Muscle of arm (tissue), 14 donors: ENCODE results near the gene CAMK1. TPM values are rescaled to one million over a fixed set of nuclear protein-coding genes. Genes with fewer than 3 reads are reported as not detected.

ENCODE experiments used
- DNase-seq: peaks from one replicate; pipeline ENCODE4 v3.0.0-alpha.2; 2013
- long read RNA-seq, 11 donors: transcript quantifications; one replicate each; lab custom pipeline, GENCODE V29; 2026
- polyA plus RNA-seq, 12 donors: library from polyadenylated mRNA; unstranded; fragments of 120-200 nt; gene quantifications; one replicate each; pipeline ENCODE4 v1.2.1, GENCODE V29; 2013; ENCODE audit not compliant: insufficient read length in 12 of 12

Gene CAMK1
- 10 to 100 TPM in 10 of 12 donors, 1 to 10 TPM in 1, not detected in 1; 9.3 to 20.0 (median 12.7) TPM for polyA plus RNA-seq
- long read RNA-seq, donor 1, transcript CAMK1-201 (12 exons, 1,488 nt): major isoform, 5 of 30 reads
- long read RNA-seq, donor 1, partial matches to known transcripts: 17 of 30 reads
- long read RNA-seq, donor 1, other reads (novel, unspliced or antisense): 7 of 30 reads
- long read RNA-seq, donor 2, partial matches to known transcripts: 0 of 4 reads
- long read RNA-seq, donor 2, other reads (novel, unspliced or antisense): 0 of 4 reads
- long read RNA-seq, donor 3: 0 reads
- long read RNA-seq, donor 4: 0 reads
- long read RNA-seq, donor 5, transcript CAMK1-201 (12 exons, 1,488 nt): major isoform, 5 of 32 reads
- long read RNA-seq, donor 5, partial matches to known transcripts: 15 of 32 reads
- long read RNA-seq, donor 5, other reads (novel, unspliced or antisense): 10 of 32 reads
- long read RNA-seq, donor 6: 0 reads
- long read RNA-seq, donor 7, partial matches to known transcripts: 0 of 2 reads
- long read RNA-seq, donor 7, other reads (novel, unspliced or antisense): 0 of 2 reads
- long read RNA-seq, donor 8, transcript CAMK1-201 (12 exons, 1,488 nt): major isoform, 5 of 11 reads
- long read RNA-seq, donor 8, partial matches to known transcripts: 0 of 11 reads
- long read RNA-seq, donor 8, other reads (novel, unspliced or antisense): 5 of 11 reads
- long read RNA-seq, donor 9, partial matches to known transcripts: 0 of 1 reads
- long read RNA-seq, donor 9, other reads (novel, unspliced or antisense): 0 of 1 reads
- long read RNA-seq, donor 10, partial matches to known transcripts: 0 of 1 reads
- long read RNA-seq, donor 10, other reads (novel, unspliced or antisense): 0 of 1 reads
- long read RNA-seq, donor 11, partial matches to known transcripts: 0 of 7 reads
- long read RNA-seq, donor 11, other reads (novel, unspliced or antisense): 0 of 7 reads

DNA sequence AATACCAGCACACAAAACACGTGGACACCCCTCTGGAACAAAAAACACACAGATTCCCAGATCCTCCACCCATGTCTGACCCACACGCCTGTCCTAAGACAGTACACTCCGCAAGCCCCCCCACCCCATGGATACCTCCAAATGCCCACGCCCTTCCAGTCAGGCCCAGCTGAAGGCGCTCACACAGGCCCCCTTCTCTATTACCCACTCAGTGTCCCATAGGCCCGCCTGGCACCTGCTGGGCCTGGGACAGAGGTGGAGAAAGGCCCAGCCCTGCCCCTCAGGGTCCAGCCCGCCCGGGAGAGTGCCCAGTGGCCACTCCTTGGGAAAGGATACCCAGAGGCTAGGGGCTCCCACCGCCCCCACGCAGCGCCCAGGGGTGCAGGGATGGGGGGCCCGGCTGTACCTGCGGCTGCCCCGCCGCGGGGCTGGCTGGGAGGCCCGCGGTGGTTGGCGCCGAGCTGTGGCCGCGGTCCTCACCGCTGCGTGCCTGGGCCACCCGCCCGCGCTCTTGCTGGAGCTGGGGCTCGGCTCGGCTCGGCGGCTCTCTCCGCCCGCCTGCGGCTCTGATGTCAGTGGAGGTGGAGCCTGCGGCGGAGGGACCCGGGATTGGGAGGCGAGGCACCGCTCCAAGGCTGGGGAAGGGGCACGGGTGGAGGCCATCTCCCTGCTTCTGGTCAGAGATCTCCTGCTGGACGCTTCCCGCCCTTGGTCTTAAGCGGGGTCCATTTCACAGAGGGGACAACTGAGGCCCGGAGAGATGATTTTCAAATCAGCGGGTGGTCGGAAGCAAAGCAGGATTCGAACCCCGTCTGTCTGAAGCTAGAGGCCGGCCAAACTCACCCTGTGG, at the start of gene CAMK1:
TSS of gene CAMK1 (minus strand) at position 522 of the 850 bp plus-strand sequence. CDS start 2,198 bp downstream, outside the sequence.
- peak; percentile 80 for DNase-seq

DNA sequence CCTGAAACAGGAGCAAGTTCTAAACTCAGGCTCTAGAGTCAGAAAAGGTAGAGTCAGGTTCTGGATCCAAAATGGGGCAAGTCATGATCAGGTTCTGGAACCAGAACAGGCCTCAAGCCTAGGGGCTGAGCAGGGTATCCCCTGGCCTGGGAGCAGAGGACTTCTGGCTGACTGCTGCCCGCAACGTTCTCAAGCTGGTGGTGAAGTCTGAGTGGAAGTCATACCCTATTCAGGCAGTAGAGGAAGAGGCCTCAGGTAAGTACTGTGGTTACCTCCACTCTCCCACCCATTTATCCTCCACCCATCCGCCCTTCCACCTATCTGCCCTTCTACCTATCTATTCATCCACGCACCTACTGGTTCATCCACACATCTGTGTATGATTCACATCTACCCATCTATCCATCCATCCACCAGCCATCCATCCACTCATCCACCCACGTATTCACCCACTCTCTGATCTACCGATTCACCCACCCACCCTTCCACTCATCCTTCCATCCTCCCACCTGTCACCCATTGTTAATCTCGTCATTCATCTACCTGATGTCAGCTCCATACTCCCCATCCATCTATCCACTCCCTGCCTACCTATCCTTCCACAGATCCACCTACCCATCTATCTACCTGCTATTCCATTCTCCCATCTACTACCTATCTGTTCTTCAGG, 49.1 kb upstream of the CAMK1 start:
- no peak for DNase-seq

DNA sequence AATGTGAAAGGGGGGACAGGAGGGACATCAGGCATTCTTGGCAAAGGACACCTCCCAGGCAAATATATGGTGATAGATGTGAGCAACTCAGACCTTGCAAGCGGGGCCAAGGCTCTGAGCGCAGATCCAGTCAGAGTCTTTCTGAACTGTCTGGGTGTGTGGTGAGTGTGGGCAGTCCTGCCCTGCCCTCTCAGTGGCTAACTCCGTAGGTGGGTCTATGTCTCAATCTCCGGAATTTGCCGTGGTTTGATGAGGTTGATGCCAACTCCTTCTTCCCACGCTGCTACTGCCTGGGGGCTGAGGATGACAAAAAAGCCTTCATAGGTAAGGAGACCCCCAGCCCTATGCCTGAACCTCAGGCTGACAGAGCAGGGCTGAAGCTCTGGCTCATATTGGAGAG, 47.7 kb upstream of the CAMK1 start:
- DNase-seq: no peak

DNA sequence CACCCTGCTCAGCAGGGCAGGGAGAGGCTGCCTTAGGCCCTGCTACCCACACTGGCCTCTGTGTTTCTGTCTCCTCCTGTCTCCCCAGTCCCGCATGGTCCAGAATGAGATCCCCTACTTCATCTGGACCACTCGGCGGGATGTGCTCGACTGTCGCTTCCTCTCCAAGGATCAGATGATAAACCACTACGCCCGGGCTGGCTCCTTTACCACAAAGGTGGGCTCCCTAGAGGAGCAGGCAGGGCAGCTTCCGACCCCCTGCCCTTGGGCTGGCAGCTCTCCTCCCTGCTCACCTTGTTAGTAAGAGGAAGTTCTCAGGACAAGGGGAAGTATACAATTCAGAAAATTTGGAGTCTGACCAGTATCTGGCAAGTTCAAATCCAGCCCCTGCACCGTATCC, 46.2 kb upstream of the CAMK1 start:
- DNase-seq: no peak

DNA sequence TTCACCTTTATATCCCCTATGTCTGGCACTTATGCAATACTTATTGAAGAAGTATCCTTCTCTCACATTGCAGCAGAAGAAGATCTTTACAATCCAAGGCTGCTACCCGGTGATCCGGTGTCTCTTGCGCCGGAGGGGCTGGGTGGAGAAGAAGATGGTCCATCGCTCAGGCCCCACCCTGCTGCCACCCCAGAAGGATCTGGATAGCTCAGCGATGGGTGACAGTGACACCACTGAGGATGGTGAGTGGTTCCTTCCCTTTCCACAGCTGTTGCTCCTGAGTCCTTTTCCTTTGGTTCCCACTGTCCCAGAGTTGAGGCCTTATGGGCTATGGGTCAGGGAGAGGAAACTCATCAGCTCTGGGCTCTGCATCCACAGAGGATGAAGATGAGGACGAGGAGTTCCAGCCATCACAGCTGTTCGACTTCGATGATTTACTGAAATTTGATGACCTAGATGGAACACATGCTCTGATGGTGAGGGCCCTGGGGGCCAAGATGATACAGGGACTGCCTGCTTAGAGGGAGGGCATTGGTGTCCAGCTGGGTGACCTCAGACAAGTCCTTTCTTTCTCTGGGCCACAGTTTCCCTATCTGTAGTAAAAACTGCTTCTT, 43.2 kb upstream of the CAMK1 start:
- DNase-seq: no peak

DNA sequence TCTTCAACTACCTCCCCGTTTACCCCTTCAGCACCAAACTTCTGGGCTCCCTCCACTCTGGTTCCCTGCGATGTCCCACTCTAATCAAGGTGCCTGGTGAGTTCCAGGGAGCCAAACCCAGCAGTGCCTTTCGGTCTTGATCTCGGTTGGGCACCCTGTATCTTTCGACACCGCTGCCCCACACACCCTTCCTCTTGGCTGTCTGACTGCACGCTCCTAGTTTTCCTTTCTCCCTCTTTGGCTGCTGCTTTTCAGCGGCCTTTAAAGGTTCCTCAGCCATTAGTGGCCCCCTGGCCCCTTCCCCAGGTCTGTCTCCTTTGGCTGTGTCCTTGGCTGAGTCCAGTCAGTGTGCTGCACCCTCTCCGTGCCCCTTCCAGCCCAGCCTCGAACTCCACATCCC, 41.1 kb upstream of the CAMK1 start:
- no peak for DNase-seq

DNA sequence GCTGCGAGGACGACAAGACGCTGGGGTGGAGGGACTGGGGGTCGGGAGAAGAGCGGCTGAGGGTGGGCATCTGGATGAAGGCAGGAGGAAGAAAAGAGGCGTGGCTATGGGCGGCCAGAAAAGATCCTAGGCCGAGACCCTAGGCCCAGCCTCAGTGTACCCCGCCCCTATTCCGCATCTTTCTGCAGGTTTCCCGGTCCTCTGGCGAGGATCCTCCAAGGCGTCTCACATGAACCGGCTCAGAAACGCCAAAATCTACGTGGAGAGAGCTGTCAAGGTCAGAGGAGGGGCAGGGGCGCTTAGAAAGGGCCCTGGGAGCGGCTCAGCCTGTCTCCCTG, 40.7 kb upstream of the CAMK1 start:
- DNase-seq: no peak

DNA sequence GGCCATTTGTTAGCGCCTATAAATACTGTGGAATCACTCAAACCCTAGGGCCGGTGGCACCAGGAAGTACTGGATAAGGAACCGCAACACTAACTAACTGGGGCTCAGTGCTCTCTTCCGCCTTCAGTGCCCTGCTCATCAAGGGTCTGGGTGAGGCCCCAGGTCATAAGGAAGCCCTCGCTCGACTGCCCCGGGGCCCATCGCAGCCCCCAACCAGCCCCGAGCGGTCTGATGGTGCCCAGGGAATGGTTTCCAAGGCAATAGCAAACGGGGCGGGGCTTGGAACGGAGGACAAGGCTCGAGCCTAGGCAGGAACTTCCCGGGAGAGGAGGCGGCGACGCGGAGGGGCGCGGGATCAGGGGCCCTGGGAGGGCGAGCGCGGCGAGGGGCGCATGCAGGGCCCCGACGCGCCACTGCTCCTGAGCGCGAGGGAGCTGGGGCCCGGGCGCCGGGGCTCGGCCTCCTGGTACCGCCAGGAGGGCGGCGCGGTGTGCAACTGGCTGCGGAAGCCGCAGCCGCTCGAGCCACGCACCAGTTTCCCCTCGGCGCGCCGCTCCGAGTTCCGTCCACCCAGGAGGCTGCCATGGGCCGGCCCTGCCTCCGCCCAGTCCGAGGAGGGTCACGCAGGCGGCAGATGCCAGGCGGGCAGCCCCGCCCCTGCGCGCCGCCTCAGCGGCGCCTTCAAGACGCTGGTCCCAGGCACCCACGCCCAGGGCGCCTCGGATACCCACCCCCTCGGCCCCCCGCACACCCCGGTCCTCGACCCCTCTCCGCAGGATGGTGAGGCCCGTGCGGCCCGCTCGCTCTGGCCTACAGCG, 40.1 kb upstream of the CAMK1 start, which contains the start of gene TTLL3:
TSS of gene TTLL3 (plus strand) at position 648 of the 818 bp plus-strand sequence. CDS start 400 bp downstream, outside the sequence.
- DNase-seq: peak; percentile 64

DNA sequence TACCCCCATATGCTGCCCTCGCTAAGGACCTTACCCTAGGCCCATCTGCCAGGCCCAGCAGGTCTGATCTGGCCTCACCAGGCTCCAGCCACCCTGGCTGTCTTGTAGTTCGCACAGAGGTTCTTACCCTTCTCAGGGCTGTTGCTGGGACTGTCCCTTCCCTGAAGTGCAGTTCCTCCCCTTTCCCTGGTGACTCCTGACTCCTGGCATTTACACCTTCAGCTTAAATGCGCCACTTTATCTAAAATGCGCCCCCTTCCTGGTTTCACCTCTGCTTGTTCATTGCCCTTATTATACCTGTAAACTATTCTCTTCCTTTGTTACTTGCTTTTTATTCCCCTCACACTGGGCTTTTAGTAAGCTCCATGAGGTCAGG, 39.5 kb upstream of the CAMK1 start:
- no peak for DNase-seq

DNA sequence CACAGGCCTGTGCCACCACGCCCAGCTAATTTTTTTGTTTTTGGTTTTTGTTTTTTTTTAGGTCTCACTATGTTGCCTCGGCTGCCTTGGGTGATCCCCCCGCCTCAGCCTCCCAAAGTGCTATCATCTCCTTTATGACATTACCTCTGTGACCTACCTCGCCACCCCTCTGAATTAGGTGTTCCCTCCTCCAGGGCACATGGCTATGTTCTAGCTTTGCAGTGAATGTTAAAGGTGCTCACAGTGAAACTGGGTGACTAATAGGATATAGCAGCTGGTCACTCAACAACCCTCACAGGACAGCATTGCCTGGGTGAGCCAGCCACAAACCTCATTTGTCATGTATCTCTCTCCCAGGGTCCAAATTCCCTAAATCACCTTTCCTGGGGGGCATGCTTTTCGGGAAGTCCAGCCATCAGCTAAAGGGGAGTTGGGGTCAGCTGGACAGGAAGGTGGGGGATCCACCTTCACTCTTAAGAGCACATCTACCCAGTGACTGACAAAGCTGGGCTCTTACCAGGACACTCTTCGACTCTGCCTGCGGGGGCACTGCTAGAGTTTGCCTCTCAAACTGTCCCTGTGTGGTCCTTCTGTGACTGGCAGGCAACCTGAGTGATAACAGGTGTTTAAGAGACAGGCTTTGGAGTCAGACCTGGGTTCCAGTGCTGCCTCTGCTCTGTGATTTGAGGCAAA, 38.7 kb upstream of the CAMK1 start:
- DNase-seq: no peak

DNA sequence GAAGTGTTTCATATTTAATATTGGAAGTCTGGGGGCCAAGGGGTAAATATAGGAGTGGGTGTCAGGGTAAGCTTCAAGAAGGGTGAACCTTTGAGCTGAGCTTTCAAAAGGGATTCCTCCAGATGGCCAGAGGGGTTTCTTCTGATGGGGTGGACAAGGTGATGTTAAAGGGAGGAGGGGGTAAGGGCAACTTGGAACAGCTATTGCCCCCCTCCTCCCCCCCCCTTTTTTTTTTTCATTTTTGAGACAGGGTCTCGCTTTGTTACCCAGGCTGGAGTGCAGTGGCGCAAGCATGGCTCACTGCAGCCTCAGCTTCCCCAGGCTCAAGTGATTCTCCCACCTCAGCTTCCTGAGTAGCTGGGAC, 38.2 kb upstream of the CAMK1 start:
- no peak for DNase-seq

DNA sequence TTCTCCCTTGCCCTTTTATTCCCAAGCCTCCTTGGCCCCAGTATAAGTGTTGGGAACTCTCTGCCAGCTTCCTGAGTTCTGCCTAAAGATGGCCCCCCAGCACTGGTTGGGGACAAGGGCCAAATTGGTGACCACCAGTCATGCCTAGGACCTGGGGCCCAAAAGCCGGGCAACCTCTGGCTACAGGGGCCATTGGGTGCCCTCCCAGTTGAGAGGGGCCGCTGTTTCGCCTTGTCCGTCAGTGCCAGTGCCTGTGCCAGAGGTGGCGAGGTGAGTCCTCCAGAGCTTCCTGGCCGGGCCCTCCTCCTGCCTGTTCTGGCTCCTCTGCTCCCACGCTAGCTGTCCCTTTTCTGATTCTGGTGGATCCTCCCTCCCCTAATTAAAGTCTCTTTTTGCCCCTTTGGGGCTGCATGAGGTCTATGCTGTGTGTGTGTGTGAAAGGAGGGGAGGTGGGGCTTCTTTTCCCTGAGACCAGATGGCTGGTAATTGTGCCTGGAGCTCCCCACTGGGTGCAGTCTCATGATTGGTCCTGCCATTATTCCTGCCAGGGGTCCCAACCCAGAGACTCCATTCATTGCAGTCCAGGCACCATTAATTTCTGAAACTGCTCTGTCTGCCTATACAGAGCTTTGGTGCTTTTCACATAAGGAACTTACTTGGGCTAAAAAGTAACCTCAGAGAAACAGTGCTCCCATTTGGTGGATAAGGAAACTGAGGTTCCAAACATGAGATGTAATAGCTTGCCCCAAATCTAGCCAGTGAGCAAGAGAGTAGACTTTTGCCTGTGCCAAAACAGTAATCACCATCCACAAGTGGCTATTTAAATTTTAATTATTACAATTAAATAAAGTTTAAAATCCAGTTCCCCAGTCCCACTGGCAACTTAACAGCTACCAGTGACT, 37.2 kb upstream of the CAMK1 start:
- DNase-seq: no peak

DNA sequence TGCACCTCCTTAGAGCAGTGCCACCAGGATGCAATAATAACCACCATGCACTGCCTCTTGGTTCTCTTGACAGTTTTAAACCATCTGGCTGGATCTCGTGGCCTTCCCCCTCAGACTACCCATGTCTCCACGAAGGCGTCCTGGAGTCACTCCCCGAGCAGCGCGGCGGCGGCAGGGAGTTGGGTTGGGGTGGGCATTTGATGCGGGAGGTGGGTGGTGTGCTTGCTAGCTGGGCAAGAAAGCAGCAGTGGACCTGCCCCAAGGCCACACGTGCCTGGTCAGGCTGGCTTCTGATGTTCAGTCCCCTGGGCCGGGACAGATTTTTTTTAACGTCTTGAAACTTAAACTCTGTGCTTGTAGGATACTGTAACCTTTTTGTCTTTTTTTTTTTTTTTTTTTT, 36.4 kb upstream of the CAMK1 start:
- no peak for DNase-seq

DNA sequence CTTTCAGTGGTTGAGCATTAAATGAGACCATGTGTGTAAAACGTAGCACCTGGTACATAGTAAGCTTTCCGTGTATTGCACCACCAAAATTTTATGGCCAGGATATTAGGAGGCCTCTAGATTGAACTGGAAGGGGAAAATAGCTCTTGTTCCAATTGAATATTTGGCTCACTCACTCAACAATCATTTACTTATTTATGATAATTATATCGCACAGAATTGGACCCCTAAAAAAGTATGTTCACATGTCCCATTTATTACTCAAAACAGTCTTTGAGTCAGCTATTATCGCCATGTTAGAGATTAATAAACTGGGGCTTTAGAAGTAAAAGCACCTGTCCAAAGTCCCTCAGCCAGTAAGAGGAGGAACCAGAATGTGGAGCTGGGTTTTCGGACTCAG, 35.2 kb upstream of the CAMK1 start:
- DNase-seq: no peak

DNA sequence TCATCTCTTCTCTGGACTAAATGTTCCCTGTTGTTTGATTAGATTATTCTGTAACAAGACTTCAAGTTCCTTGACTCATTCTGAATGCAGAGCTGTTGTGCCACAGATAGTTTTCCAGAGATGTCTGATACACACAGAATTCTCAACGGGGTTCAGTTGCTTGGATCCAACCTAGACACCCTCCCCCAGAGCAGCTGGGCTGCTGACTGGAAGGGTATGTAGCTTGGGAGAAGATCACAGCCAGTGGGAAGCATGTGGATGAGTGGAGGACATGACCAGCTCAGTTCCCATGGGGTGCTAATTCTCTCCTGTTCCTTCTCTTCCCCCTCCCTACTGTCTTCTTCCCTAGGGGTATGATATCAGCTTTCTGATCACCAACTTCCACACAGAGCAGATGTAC, 33.7 kb upstream of the CAMK1 start:
- DNase-seq: no peak

DNA sequence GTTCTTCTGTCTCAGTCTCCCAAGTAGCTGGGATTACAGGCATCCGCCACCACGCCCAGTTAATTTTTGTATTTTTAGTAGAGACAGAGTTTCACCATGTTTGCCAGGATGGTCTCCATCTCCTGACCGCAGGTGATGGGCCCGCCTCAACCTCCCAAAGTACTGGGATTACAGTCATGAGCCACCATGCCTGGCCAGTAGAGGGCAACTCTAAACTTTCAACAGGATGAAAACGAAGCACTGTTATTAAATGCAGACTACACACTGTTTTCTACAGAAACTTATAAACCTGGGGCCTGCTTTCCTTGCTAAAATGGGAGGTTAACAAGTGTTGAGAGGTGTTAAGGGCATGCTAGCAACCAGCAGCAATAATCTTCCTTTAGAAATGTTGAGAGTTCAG, 30.8 kb upstream of the CAMK1 start:
- no peak for DNase-seq

DNA sequence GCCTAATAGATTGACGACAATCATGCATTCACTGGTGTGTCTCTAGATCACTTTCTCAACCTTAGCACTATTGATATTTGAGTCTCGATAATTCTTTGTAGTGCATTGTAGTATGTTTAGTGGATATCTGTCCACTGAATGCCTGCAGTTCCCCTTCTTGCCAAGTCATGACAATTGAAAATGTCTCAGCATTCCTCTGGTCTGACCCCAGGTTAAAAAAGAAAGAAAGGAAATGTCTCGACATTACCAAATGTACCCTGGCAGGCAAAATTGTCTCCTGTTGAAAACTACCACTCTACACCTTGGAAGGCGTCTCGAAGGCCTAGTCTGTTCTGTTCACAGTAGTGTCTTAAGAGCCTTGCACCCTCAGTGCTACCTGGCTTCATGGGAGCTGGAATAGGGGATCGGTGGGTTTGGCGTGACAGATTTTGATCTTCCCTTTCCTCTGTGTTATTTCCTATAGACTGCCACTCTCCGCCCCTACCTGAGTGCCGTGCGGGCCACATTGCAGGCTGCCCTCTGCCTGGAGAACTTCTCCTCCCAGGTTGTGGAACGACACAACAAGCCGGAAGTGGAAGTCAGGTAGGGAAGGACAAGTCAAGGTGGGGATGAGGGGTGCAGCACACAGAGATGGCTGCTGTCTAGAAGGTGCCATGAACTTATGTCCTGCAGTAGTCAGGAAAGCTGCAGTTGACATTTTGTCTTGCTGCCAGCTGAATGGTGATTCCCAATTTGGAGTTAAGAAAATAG, 27.6 kb upstream of the CAMK1 start:
- DNase-seq: no peak

DNA sequence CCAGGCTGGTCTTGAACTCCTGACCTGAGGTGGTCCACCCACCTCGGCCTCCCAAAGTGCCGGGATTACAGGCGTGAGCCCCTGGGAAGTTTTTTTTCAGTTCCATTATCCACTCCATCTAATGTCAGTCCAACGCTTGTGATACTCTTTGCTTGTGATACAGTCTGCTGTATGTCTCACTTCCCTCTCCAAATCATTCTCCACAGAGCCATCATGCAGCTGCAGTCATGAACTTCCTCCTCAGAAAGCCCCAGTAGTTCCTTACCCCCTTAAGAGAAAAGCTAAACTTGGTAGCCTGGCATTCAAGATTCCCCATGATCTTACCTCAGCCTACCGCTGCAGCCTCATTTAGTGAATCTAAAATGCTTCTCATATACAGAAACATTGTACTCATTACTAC, 25.5 kb upstream of the CAMK1 start:
- no peak for DNase-seq
